Activated CD4-positive, alpha-beta T cell treated with anti-CD3 and anti-CD28 coated beads, Interleukin-2, amount 10 ng/mL, durations not matched to agents 7 days and 5 days (primary cell): ENCODE data around the gene GOLM1. TPM values are rescaled to one million over a fixed set of nuclear protein-coding genes. Genes with fewer than 3 reads are reported as not detected.

Experiments
- CTCF ChIA-PET: fragments of 350-600 bp; sonication (Branson Sonifier 250); formaldehyde crosslinking; loops from one replicate; lab custom pipeline; 2021; ENCODE audit warnings: antibody characterized with exemption; lab: Charles Lee
- POLR2A ChIA-PET: fragments of 350-600 bp; sonication (Branson Sonifier 250); formaldehyde crosslinking; loops from one replicate; lab custom pipeline; 2021; ENCODE audit warnings: antibody characterized with exemption; lab: Charles Lee
- DNase-seq: peaks from one replicate; pipeline ENCODE4 v3.0.0-alpha.2; 2020
- H3K27ac Mint-ChIP-seq: one replicate; pipeline ENCODE4 v1.8.0; 2021; ENCODE audit warnings: mild to moderate bottlenecking, moderate library complexity, mixed read lengths
- H3K27me3 Mint-ChIP-seq: one replicate; pipeline ENCODE4 v1.8.0; 2021; ENCODE audit warnings: mixed read lengths
- H3K36me3 Mint-ChIP-seq: one replicate; pipeline ENCODE4 v1.8.0; 2021; ENCODE audit warnings: low read depth, mixed read lengths
- H3K4me1 Mint-ChIP-seq: one replicate; pipeline ENCODE4 v1.8.0; 2021; ENCODE audit warnings: mixed read lengths
- H3K4me3 Mint-ChIP-seq: one replicate; pipeline ENCODE4 v1.8.0; 2021; ENCODE audit warnings: mild to moderate bottlenecking, moderate library complexity, mixed read lengths
- H3K9me3 Mint-ChIP-seq: one replicate; pipeline ENCODE4 v1.8.0; 2021; ENCODE audit warnings: mixed read lengths
- total RNA-seq, 2 experiments: library from RNA; stranded (reverse); gene quantifications; one replicate each; pipeline ENCODE4 v1.2.3, GENCODE V29; 2021

The GOLM1 gene
- total RNA-seq, 2 experiments from 2014 or later: 0.87 to 1.0 TPM

- DNase-seq: no peak
- POLR2A ChIA-PET: no interaction called here
- CTCF ChIA-PET: no interaction called here
- H3K36me3 Mint-ChIP-seq: peaks cover 67% of the 10 kb centered on the region
- H3K27ac Mint-ChIP-seq: no peak overlapping the region
- no peak overlapping the region for H3K4me3 Mint-ChIP-seq
- no peaks in the 10 kb centered on the region for H3K4me1 Mint-ChIP-seq
- H3K9me3 Mint-ChIP-seq: no peaks in the 10 kb centered on the region
- no peaks in the 10 kb centered on the region for H3K27me3 Mint-ChIP-seq
These were observed 118.0 kb downstream of the GOLM1 start for GRCh38 chr9:85981369-85981768.

- Mint-ChIP-seq H3K4me3 (no peak overlapping the region), H3K9me3 (no peaks in the 10 kb centered on the region), H3K4me1 (no peaks in the 10 kb centered on the region), H3K27ac (no peak overlapping the region), H3K36me3 (peaks cover 47% of the 10 kb centered on the region), H3K27me3 (no peaks in the 10 kb centered on the region)
- DNase-seq: no peak
- ChIA-PET CTCF (interaction anchor here (0.6 kb wide), 1 partner anchor 40 kb away, joined by 3 read pairs; no protein-coding TSS in a partner anchor), POLR2A (no interaction called here)
These were observed 120.9 kb downstream of the GOLM1 start for GRCh38 chr9:85978496-85978895.

Other genes with a start within 250 kb of the GOLM1 start
- gene NAA35, start 158.4 kb downstream of the GOLM1 start, total RNA-seq: 10 to 100 TPM; 20.9 to 22.4 TPM
- under 1 TPM; 0.12 to 0.35 TPM for gene C9orf153, start 160.1 kb upstream of the GOLM1 start, total RNA-seq
- gene ISCA1, start 183.0 kb upstream of the GOLM1 start, total RNA-seq: 10 to 100 TPM; 16.8 to 19.5 TPM